Measurements from ENCODE around the gene GUCA2A.
A peak's percentile ranks its signal among the peaks of the same experiment; 100 is the strongest.

- no peak for TF ChIP-seq ZNF302 (tag by site-specific recombination; IDR thresholded peaks at IDR 0.05; ENCODE audit: low read depth)
- TF ChIP-seq ZFP69B (tag by site-specific recombination; IDR thresholded peaks at IDR 0.05), result no peak
- TF ChIP-seq, protein P1, sequence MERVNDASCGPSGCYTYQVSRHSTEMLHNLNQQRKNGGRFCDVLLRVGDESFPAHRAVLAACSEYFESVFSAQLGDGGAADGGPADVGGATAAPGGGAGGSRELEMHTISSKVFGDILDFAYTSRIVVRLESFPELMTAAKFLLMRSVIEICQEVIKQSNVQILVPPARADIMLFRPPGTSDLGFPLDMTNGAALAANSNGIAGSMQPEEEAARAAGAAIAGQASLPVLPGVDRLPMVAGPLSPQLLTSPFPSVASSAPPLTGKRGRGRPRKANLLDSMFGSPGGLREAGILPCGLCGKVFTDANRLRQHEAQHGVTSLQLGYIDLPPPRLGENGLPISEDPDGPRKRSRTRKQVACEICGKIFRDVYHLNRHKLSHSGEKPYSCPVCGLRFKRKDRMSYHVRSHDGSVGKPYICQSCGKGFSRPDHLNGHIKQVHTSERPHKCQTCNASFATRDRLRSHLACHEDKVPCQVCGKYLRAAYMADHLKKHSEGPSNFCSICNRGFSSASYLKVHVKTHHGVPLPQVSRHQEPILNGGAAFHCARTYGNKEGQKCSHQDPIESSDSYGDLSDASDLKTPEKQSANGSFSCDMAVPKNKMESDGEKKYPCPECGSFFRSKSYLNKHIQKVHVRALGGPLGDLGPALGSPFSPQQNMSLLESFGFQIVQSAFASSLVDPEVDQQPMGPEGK (tag by site-specific recombination; IDR thresholded peaks at IDR 0.05), result no peak
- no peak for TF ChIP-seq SCRT2 (tag by site-specific recombination; IDR thresholded peaks at IDR 0.05)
- TF ChIP-seq, protein P2, sequence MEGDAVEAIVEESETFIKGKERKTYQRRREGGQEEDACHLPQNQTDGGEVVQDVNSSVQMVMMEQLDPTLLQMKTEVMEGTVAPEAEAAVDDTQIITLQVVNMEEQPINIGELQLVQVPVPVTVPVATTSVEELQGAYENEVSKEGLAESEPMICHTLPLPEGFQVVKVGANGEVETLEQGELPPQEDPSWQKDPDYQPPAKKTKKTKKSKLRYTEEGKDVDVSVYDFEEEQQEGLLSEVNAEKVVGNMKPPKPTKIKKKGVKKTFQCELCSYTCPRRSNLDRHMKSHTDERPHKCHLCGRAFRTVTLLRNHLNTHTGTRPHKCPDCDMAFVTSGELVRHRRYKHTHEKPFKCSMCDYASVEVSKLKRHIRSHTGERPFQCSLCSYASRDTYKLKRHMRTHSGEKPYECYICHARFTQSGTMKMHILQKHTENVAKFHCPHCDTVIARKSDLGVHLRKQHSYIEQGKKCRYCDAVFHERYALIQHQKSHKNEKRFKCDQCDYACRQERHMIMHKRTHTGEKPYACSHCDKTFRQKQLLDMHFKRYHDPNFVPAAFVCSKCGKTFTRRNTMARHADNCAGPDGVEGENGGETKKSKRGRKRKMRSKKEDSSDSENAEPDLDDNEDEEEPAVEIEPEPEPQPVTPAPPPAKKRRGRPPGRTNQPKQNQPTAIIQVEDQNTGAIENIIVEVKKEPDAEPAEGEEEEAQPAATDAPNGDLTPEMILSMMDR (tag by site-specific recombination; IDR thresholded peaks at IDR 0.05), result peak; percentile 57
- no peak for TF ChIP-seq ZSCAN30 (tag by site-specific recombination; IDR thresholded peaks at IDR 0.05)
- TF ChIP-seq KLF10 (tag by site-specific recombination; IDR thresholded peaks at IDR 0.05), result no peak
- no peak for TF ChIP-seq TRIM28 (IDR thresholded peaks at IDR 0.05; ENCODE audit: borderline replicate concordance, low read length)
- TF ChIP-seq ZNF2 (tag by site-specific recombination; IDR thresholded peaks at IDR 0.05), result no peak
- no peak for TF ChIP-seq ZNF292 (tag by site-specific recombination; IDR thresholded peaks at IDR 0.05; ENCODE audit: borderline replicate concordance, low read depth)
- TF ChIP-seq REST (tag by site-specific recombination; IDR thresholded peaks at IDR 0.05), result no peak
- no peak for TF ChIP-seq ZNF155 (tag by site-specific recombination; IDR thresholded peaks at IDR 0.05)
Observed at GRCh38 chr1:42157667-42158066, 6.9 kb downstream of the GUCA2A start.

Measured in HEK293 (cell line).